BE2C (cell line): Measurements from ENCODE around the gene CFAP20DC.
"Not testable (repeated sequence)": the region's sequence is repeated elsewhere in the genome, so short reads cannot be mapped to it uniquely, and the experiment has no call there.

Experiments
- DNase-seq: peaks from one replicate; pipeline ENCODE4 v3.0.0-alpha.2; 2020
- H3K27me3 ChIP-seq: fragments of 250-450 bp; sonication (Bioruptor Pico); 2 replicates; pipeline ENCODE4 v1.5.1; 2020; ENCODE audit warnings: mild to moderate bottlenecking
- H3K36me3 ChIP-seq: fragments of 250-450 bp; sonication (Bioruptor Pico); 2 replicates; pipeline ENCODE4 v1.5.1; 2020; ENCODE audit warnings: mild to moderate bottlenecking
- H3K4me1 ChIP-seq: fragments of 250-450 bp; sonication (Bioruptor Pico); 2 replicates; pipeline ENCODE4 v1.5.1; 2020
- H3K4me3 ChIP-seq: 2 replicates; pipeline ENCODE4 v1.5.1; 2011; ENCODE audit warnings: low read depth, low read length
- H3K9me3 ChIP-seq: fragments of 250-450 bp; sonication (Bioruptor Pico); 2 replicates; pipeline ENCODE4 v1.5.1; 2020
- CTCF ChIP-seq: IDR thresholded peaks from 2 replicates; pipeline ENCODE4 v1.5.1; 2012; ENCODE audit warnings: mild to moderate bottlenecking, low read depth, low read length

Gene CFAP20DC

GRCh38 chr3:58924578-58924977, 125.2 kb downstream of the CFAP20DC start:
- Histone ChIP-seq H3K27me3 (no peaks in the 10 kb centered on the region), H3K4me1 (no peaks in the 10 kb centered on the region), H3K4me3 (no peak overlapping the region), H3K9me3 (no peaks in the 10 kb centered on the region), H3K36me3 (no peaks in the 10 kb centered on the region)
- no peak for TF ChIP-seq CTCF
- DNase-seq: no peak

- H3K36me3 ChIP-seq: no peaks in the 10 kb centered on the region
- no peaks in the 10 kb centered on the region for H3K4me1 ChIP-seq
Measured at GRCh38 chr3:58900386-58900785, 149.4 kb downstream of the CFAP20DC start.

GRCh38 chr3:58899953-58900298, 149.9 kb downstream of the CFAP20DC start:
- no peak for DNase-seq
- Histone ChIP-seq H3K4me3 (no peak overlapping the region), H3K4me1 (no peaks in the 10 kb centered on the region), H3K36me3 (no peaks in the 10 kb centered on the region), H3K9me3 (no peaks in the 10 kb centered on the region), H3K27me3 (no peaks in the 10 kb centered on the region)
- TF ChIP-seq CTCF: no peak

More at GRCh38 chr3:58900386-58900785, 149.4 kb downstream of the CFAP20DC start:
- no peaks in the 10 kb centered on the region for H3K9me3 ChIP-seq
- no peak for TF ChIP-seq CTCF
- no peak for DNase-seq
- no peaks in the 10 kb centered on the region for H3K27me3 ChIP-seq
- H3K4me3 ChIP-seq: no peak overlapping the region

- Histone ChIP-seq H3K4me3 (no peak overlapping the region), H3K27me3 (no peaks in the 10 kb centered on the region), H3K4me1 (no peaks in the 10 kb centered on the region), H3K36me3 (no peaks in the 10 kb centered on the region), H3K9me3 (no peaks in the 10 kb centered on the region)
- DNase-seq: peak; percentile 7
- no peak for TF ChIP-seq CTCF
Measured at GRCh38 chr3:58899159-58899952, 150.5 kb downstream of the CFAP20DC start.

GRCh38 chr3:58898513-58898912, 151.3 kb downstream of the CFAP20DC start:
- no peak for DNase-seq
- no peaks in the 10 kb centered on the region for H3K36me3 ChIP-seq
- H3K9me3 ChIP-seq: no peaks in the 10 kb centered on the region
- no peak overlapping the region for H3K4me3 ChIP-seq
- H3K4me1 ChIP-seq: no peaks in the 10 kb centered on the region
- no peak for TF ChIP-seq CTCF
- no peaks in the 10 kb centered on the region for H3K27me3 ChIP-seq

- Histone ChIP-seq H3K9me3 (no peaks in the 10 kb centered on the region), H3K36me3 (no peaks in the 10 kb centered on the region), H3K27me3 (no peaks in the 10 kb centered on the region), H3K4me1 (no peaks in the 10 kb centered on the region), H3K4me3 (no peak overlapping the region)
- TF ChIP-seq CTCF: no peak
- DNase-seq: no peak
Measured at GRCh38 chr3:58897646-58898045, 152.2 kb downstream of the CFAP20DC start.

GRCh38 chr3:58895678-58896077, 154.1 kb downstream of the CFAP20DC start:
- not testable (repeated sequence) for H3K27me3 ChIP-seq, H3K4me1 ChIP-seq, H3K36me3 ChIP-seq, DNase-seq, H3K4me3 ChIP-seq, H3K9me3 ChIP-seq

- H3K4me1 ChIP-seq, DNase-seq, H3K27me3 ChIP-seq, H3K9me3 ChIP-seq, H3K4me3 ChIP-seq, H3K36me3 ChIP-seq: not testable (repeated sequence)
Measured at GRCh38 chr3:58892526-58892925, 157.3 kb downstream of the CFAP20DC start.
